GM19023 (cell line): ENCODE measurements around the gene USP17L19.
"Not testable (repeated sequence)": the region's sequence is repeated elsewhere in the genome, so short reads cannot be mapped to it uniquely, and the experiment has no call there.

Experiments
- ATAC-seq: cut with Tn5 transposase; IDR thresholded peaks from one replicate; pipeline ENCODE4 v1.9.1; 2021; ENCODE audit warnings: mild to moderate bottlenecking, moderate library complexity; ENCODE audit not compliant: unreplicated experiment

USP17L19 gene, protein sequence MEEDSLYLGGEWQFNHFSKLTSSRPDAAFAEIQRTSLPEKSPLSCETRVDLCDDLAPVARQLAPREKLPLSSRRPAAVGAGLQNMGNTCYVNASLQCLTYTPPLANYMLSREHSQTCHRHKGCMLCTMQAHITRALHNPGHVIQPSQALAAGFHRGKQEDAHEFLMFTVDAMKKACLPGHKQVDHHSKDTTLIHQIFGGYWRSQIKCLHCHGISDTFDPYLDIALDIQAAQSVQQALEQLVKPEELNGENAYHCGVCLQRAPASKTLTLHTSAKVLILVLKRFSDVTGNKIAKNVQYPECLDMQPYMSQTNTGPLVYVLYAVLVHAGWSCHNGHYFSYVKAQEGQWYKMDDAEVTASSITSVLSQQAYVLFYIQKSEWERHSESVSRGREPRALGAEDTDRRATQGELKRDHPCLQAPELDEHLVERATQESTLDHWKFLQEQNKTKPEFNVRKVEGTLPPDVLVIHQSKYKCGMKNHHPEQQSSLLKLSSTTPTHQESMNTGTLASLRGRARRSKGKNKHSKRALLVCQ

DNA sequence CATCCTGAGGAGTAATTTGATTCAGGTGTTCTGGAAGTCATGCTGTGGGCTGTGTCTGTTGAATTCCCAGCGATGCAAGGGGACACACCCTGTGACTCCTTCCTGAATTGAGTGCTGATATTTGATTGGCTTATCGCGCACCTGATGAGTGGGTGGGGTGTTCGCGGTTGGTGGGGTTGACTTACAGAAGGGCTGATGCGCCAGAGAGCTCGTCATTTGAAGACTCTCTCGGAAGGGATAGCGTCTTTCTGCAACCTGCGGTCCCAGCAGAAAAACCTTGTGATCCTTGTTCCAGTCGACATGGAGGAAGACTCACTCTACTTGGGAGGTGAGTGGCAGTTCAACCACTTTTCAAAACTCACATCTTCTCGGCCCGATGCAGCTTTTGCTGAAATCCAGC is at the start of gene USP17L19:
TSS of gene USP17L19 (plus strand) at position 301 of the 400 bp plus-strand sequence. CDS start at position 301, 0 bp downstream.
- ATAC-seq = not testable (repeated sequence)

GRCh38 chr4:9210357-9210756 is 42.8 kb upstream of the USP17L19 start, which contains the start of gene USP17L10:
Gene USP17L10 (plus strand): TSS chr4:9210657. CDS start chr4:9210657, 0 bp downstream.
- not testable (repeated sequence) for ATAC-seq

DNA sequence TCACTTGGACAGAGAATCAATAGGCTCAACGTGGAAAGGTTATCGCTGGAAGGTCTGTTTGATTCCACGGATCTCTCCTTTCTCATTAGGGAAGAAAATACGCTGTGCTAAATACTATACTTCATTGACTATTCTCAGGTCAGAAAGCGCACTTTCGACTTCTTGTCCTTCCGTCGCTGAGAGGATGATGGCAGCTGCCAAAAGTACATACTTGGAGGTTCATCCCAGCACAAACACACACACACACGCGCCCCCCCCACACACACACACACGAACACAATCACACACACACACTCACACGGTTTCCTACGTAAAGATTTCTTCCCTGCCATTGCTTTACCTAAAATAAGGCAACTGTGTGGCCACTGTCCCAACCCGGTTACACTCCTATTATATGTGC is 38.5 kb upstream of the USP17L19 start:
- ATAC-seq = not testable (repeated sequence)

- ATAC-seq = not testable (repeated sequence)
Observed at GRCh38 chr4:9215105-9215504, 38.1 kb upstream of the USP17L19 start, which contains the start of gene USP17L11. Gene USP17L11 (plus strand): TSS chr4:9215405. CDS start chr4:9215405, 0 bp downstream.

DNA sequence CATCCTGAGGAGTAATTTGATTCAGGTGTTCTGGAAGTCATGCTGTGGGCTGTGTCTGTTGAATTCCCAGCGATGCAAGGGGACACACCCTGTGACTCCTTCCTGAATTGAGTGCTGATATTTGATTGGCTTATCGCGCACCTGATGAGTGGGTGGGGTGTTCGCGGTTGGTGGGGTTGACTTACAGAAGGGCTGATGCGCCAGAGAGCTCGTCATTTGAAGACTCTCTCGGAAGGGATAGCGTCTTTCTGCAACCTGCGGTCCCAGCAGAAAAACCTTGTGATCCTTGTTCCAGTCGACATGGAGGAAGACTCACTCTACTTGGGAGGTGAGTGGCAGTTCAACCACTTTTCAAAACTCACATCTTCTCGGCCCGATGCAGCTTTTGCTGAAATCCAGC is 33.3 kb upstream of the USP17L19 start, which contains the start of gene USP17L12:
TSS of gene USP17L12 (plus strand) at position 301 of the 400 bp plus-strand sequence. CDS start at position 301, 0 bp downstream.
- ATAC-seq = not testable (repeated sequence)

DNA sequence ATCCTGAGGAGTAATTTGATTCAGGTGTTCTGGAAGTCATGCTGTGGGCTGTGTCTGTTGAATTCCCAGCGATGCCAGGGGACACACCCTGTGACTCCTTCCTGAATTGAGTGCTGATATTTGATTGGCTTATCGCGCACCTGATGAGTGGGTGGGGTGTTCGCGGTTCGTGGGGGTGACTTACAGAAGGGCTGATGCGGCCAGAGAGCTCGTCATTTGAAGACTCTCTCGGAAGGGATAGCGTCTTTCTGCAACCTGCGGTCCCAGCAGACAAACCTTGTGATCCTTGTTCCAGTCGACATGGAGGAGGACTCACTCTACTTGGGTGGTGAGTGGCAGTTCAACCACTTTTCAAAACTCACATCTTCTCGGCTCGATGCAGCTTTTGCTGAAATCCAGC is 28.6 kb upstream of the USP17L19 start, which contains the start of gene USP17L13:
TSS of gene USP17L13 (plus strand) at position 301 of the 400 bp plus-strand sequence. CDS start at position 301, 0 bp downstream.
- not testable (repeated sequence) for ATAC-seq

GRCh38 chr4:9230249-9230648 is 22.9 kb upstream of the USP17L19 start:
- not testable (repeated sequence) for ATAC-seq

DNA sequence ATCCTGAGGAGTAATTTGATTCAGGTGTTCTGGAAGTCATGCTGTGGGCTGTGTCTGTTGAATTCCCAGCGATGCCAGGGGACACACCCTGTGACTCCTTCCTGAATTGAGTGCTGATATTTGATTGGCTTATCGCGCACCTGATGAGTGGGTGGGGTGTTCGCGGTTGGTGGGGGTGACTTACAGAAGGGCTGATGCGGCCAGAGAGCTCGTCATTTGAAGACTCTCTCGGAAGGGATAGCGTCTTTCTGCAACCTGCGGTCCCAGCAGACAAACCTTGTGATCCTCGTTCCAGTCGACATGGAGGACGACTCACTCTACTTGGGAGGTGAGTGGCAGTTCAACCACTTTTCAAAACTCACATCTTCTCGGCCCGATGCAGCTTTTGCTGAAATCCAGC is 19.1 kb upstream of the USP17L19 start, which contains the start of gene USP17L15:
TSS of gene USP17L15 (plus strand) at position 301 of the 400 bp plus-strand sequence. CDS start at position 301, 0 bp downstream.
- not testable (repeated sequence) for ATAC-seq

GRCh38 chr4:9238461-9238860 is 14.7 kb upstream of the USP17L19 start:
- not testable (repeated sequence) for ATAC-seq

GRCh38 chr4:9243579-9243978 is 9.6 kb upstream of the USP17L19 start, which contains the start of gene USP17L17:
Gene USP17L17 (plus strand): TSS chr4:9243879. CDS start chr4:9243879, 0 bp downstream.
- not testable (repeated sequence) for ATAC-seq

DNA sequence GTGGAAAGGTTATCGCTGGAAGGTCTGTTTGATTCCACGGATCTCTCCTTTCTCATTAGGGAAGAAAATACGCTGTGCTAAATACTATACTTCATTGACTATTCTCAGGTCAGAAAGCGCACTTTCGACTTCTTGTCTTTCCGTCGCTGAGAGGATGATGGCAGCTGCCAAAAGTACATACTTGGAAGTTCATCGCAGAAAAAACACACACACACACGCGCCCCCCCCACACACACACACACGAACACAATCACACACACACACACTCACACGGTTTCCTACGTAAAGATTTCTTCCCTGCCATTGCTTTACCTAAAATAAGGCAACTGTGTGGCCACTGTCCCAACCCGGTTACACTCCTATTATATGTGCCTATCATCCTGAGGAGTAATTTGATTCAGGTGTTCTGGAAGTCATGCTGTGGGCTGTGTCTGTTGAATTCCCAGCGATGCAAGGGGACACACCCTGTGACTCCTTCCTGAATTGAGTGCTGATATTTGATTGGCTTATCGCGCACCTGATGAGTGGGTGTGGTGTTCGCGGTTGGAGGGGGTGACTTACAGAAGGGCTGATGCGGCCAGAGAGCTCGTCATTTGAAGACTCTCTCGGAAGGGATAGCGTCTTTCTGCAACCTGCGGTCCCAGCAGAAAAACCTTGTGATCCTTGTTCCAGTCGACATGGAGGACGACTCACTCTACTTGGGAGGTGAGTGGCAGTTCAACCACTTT is 5.1 kb upstream of the USP17L19 start, which contains the start of gene USP17L18:
TSS of gene USP17L18 (plus strand) at position 678 of the 728 bp plus-strand sequence. CDS start at position 678, 0 bp downstream.
- not testable (repeated sequence) for ATAC-seq

DNA sequence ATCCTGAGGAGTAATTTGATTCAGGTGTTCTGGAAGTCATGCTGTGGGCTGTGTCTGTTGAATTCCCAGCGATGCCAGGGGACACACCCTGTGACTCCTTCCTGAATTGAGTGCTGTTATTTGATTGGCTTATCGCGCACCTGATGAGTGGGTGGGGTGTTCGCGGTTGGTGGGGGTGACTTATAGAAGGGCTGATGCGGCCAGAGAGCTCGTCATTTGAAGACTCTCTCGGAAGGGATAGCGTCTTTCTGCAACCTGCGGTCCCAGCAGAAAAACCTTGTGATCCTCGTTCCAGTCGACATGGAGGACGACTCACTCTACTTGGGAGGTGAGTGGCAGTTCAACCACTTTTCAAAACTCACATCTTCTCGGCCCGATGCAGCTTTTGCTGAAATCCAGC is 4.6 kb downstream of the USP17L19 start, which contains the start of gene USP17L20:
TSS of gene USP17L20 (plus strand) at position 301 of the 400 bp plus-strand sequence. CDS start at position 301, 0 bp downstream.
- ATAC-seq = not testable (repeated sequence)

- ATAC-seq = not testable (repeated sequence)
Observed at GRCh38 chr4:9262572-9262971, 9.4 kb downstream of the USP17L19 start, which contains the start of gene USP17L21. Gene USP17L21 (plus strand): TSS chr4:9262872. CDS start chr4:9262872, 0 bp downstream.

DNA sequence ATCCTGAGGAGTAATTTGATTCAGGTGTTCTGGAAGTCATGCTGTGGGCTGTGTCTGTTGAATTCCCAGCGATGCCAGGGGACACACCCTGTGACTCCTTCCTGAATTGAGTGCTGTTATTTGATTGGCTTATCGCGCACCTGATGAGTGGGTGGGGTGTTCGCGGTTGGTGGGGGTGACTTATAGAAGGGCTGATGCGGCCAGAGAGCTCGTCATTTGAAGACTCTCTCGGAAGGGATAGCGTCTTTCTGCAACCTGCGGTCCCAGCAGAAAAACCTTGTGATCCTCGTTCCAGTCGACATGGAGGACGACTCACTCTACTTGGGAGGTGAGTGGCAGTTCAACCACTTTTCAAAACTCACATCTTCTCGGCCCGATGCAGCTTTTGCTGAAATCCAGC is 14.1 kb downstream of the USP17L19 start, which contains the start of gene USP17L22:
TSS of gene USP17L22 (plus strand) at position 301 of the 400 bp plus-strand sequence. CDS start at position 301, 0 bp downstream.
- ATAC-seq = not testable (repeated sequence)

- not testable (repeated sequence) for ATAC-seq
Observed at GRCh38 chr4:9271719-9272118, 18.5 kb downstream of the USP17L19 start.
